ENCODE measurements around the gene DNAJB11.

- TF ChIP-seq, protein P1, sequence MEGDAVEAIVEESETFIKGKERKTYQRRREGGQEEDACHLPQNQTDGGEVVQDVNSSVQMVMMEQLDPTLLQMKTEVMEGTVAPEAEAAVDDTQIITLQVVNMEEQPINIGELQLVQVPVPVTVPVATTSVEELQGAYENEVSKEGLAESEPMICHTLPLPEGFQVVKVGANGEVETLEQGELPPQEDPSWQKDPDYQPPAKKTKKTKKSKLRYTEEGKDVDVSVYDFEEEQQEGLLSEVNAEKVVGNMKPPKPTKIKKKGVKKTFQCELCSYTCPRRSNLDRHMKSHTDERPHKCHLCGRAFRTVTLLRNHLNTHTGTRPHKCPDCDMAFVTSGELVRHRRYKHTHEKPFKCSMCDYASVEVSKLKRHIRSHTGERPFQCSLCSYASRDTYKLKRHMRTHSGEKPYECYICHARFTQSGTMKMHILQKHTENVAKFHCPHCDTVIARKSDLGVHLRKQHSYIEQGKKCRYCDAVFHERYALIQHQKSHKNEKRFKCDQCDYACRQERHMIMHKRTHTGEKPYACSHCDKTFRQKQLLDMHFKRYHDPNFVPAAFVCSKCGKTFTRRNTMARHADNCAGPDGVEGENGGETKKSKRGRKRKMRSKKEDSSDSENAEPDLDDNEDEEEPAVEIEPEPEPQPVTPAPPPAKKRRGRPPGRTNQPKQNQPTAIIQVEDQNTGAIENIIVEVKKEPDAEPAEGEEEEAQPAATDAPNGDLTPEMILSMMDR (IDR thresholded peaks at IDR 0.05): no peak
- TF ChIP-seq EP300 (IDR thresholded peaks at IDR 0.05): no peak
- no peak for TF ChIP-seq POLR2A (IDR thresholded peaks at IDR 0.05)
Observed at GRCh38 chr3:186628756-186629155, 58.2 kb downstream of the DNAJB11 start.
